ENCODE data around the gene EHBP1. TPM values are rescaled to one million over a fixed set of nuclear protein-coding genes. Genes with fewer than 3 reads are reported as not detected.

The EHBP1 gene
- total and polyA plus RNA-seq, 11 donors: 5.2 to 34.2 (median 18.1) TPM

- no peak for DNase-seq
- Histone ChIP-seq H3K4me1 (peaks cover 5 to 67% (median 36%) of the 10 kb centered on the region in 12 donors), H3K27me3 (peaks cover 72 to 100% (median 100%) of the 10 kb centered on the region in 9 donors), H3K36me3 (no peaks in the 10 kb centered on the region), H3K4me3 (peak overlapping the region in 8 of 12 donors; percentile 5 to 23 (median 14)), H3K27ac (no peak overlapping the region), H3K9me3 (peaks cover 0 to 4% (median 0%) of the 10 kb centered on the region in 12 donors)
- intact Hi-C loops (cut with DNase I): no loop called here
- WGBS, 4 donors: 4 to 6% (median 5%) methylated on average over 35 of the region's 35 CpGs
- TF ChIP-seq CTCF (IDR thresholded peaks at IDR 0.05): no peak
- no peak for TF ChIP-seq POLR2A (IDR thresholded peaks at IDR 0.05)
- no peak for ATAC-seq
These were observed 352.8 kb downstream of the EHBP1 start for GRCh38 chr2:63058144-63058920.

GRCh38 chr2:63058921-63059792 lies 353.6 kb downstream of the EHBP1 start:
- Histone ChIP-seq H3K27me3 (peaks cover 71 to 100% (median 100%) of the 10 kb centered on the region in 9 donors), H3K4me1 (peaks cover 5 to 61% (median 34%) of the 10 kb centered on the region in 12 donors), H3K36me3 (no peaks in the 10 kb centered on the region), H3K4me3 (peak overlapping the region in 8 of 12 donors; percentile 5 to 23 (median 14)), H3K27ac (no peak overlapping the region), H3K9me3 (peaks cover 0 to 4% (median 0%) of the 10 kb centered on the region in 12 donors)
- no peak for TF ChIP-seq CTCF (IDR thresholded peaks at IDR 0.05)
- no peak for TF ChIP-seq POLR2A (IDR thresholded peaks at IDR 0.05)
- DNase-seq (peak in 3 of 5 donors; percentile 18 to 63 (median 27)), ATAC-seq (peak in 2 of 4 donors; percentile 28 to 51)
- WGBS, 4 donors: 3 to 5% (median 4%) methylated on average over 16 to 67 of the region's 67 CpGs
- intact Hi-C loops (cut with DNase I): no loop called here

GRCh38 chr2:63059793-63060471 lies 354.4 kb downstream of the EHBP1 start:
- 3 to 10% (median 7%) methylated on average over 13 to 39 of the region's 39 CpGs for WGBS, 4 donors
- H3K27me3 ChIP-seq: peaks cover 63 to 100% (median 99%) of the 10 kb centered on the region in 9 donors
- DNase-seq (no peak), ATAC-seq (no peak)
- no peak overlapping the region for H3K27ac ChIP-seq
- H3K36me3 ChIP-seq: no peaks in the 10 kb centered on the region
- H3K4me1 ChIP-seq: peaks cover 5 to 54% (median 32%) of the 10 kb centered on the region in 12 donors
- no peak for TF ChIP-seq CTCF (IDR thresholded peaks at IDR 0.05)
- no peak for TF ChIP-seq POLR2A (IDR thresholded peaks at IDR 0.05)
- H3K4me3 ChIP-seq: peak overlapping the region in 3 of 12 donors; percentile 5 to 23 (median 21)
- intact Hi-C loops (cut with DNase I): no loop called here
- H3K9me3 ChIP-seq: peaks cover 0 to 4% (median 0%) of the 10 kb centered on the region in 12 donors
